Measurements from ENCODE around the gene PCLO.
A peak's percentile ranks its signal among the peaks of the same experiment; 100 is the strongest.

Gene PCLO

GRCh38 chr7:82723411-82723810 lies 439.3 kb downstream of the PCLO start:
- Histone ChIP-seq H3K14ac (ENCODE audit: low read length in 2 of 2) (no peak overlapping the region), H3K4me2 (ENCODE audit: low read length, poor library complexity, severe bottlenecking) (no peak overlapping the region), H3K23ac (ENCODE audit: low read length in 2 of 2) (no peak overlapping the region), H2BK5ac (ENCODE audit: low read depth, low read length, poor library complexity, severe bottlenecking) (no peak overlapping the region), H3K18ac (ENCODE audit: low read depth in 1 of 2, low read length in 2 of 2) (no peak overlapping the region), H2BK120ac (ENCODE audit: low read depth, low read length) (no peak overlapping the region), H3K27me3 (ENCODE audit: control insufficient read depth in 1 of 2, insufficient read depth in 1 of 2, low read length in 2 of 2) (no peaks in the 10 kb centered on the region), H4K8ac (ENCODE audit: low read length) (no peak overlapping the region), H3K4me3 (ENCODE audit: insufficient read depth in 1 of 2, low read depth in 1 of 2, low read length in 2 of 2) (no peak overlapping the region), H2BK15ac (ENCODE audit: low read depth, poor library complexity, severe bottlenecking) (no peak overlapping the region), H2BK12ac (ENCODE audit: low read length in 2 of 2) (no peak overlapping the region), H3K27ac (ENCODE audit: low read length, poor library complexity, severe bottlenecking) (no peak overlapping the region), H3K79me1 (replicated peaks; ENCODE audit: low read length, poor library complexity, severe bottlenecking) (no peaks in the 10 kb centered on the region), H2AK5ac (ENCODE audit: low read length, severe bottlenecking) (no peak overlapping the region), H3K9ac (ENCODE audit: low read length) (peak overlapping the region; percentile 24), H3K4ac (ENCODE audit: low read depth in 1 of 2, low read length in 2 of 2) (no peak overlapping the region), H4K91ac (ENCODE audit: low read length) (no peak overlapping the region), H3K4me1 (ENCODE audit: control insufficient read depth, insufficient read depth, low read depth, low read length) (no peaks in the 10 kb centered on the region), H2AFZ (ENCODE audit: low read depth, low read length) (no peak overlapping the region), H3K36me3 (ENCODE audit: control insufficient read depth in 1 of 2, insufficient read depth in 2 of 2, low read depth in 1 of 2, low read length in 2 of 2) (no peaks in the 10 kb centered on the region), H3K9me3 (ENCODE audit: control insufficient read depth, low read length) (no peaks in the 10 kb centered on the region)
- no peak for DNase-seq
- WGBS, result 100% methylated on average over 1 of the region's 1 CpG

- no peaks in the 10 kb centered on the region for H3K9me3 ChIP-seq (ENCODE audit: control insufficient read depth, low read length)
- no peak overlapping the region for H3K4me3 ChIP-seq (ENCODE audit: insufficient read depth in 1 of 2, low read depth in 1 of 2, low read length in 2 of 2)
- H2AFZ ChIP-seq (ENCODE audit: low read depth, low read length), result no peak overlapping the region
- no peak overlapping the region for H3K4ac ChIP-seq (ENCODE audit: low read depth in 1 of 2, low read length in 2 of 2)
- H3K23ac ChIP-seq (ENCODE audit: low read length in 2 of 2), result no peak overlapping the region
- H3K36me3 ChIP-seq (ENCODE audit: control insufficient read depth in 1 of 2, insufficient read depth in 2 of 2, low read depth in 1 of 2, low read length in 2 of 2), result no peaks in the 10 kb centered on the region
- DNase-seq, result no peak
- no peak overlapping the region for H2AK5ac ChIP-seq (ENCODE audit: low read length, severe bottlenecking)
- no peak overlapping the region for H2BK12ac ChIP-seq (ENCODE audit: low read length in 2 of 2)
- H2BK15ac ChIP-seq (ENCODE audit: low read depth, poor library complexity, severe bottlenecking), result no peak overlapping the region
- peak overlapping the region; percentile 24 for H3K9ac ChIP-seq (ENCODE audit: low read length)
- no peaks in the 10 kb centered on the region for H3K27me3 ChIP-seq (ENCODE audit: control insufficient read depth in 1 of 2, insufficient read depth in 1 of 2, low read length in 2 of 2)
- H3K14ac ChIP-seq (ENCODE audit: low read length in 2 of 2), result no peak overlapping the region
- H3K27ac ChIP-seq (ENCODE audit: low read length, poor library complexity, severe bottlenecking), result no peak overlapping the region
- no peak overlapping the region for H3K4me2 ChIP-seq (ENCODE audit: low read length, poor library complexity, severe bottlenecking)
- peak overlapping the region; percentile 12 for H4K8ac ChIP-seq (ENCODE audit: low read length)
- WGBS, result 64% methylated on average over 3 of the region's 3 CpGs
- no peak overlapping the region for H3K18ac ChIP-seq (ENCODE audit: low read depth in 1 of 2, low read length in 2 of 2)
- no peak overlapping the region for H2BK5ac ChIP-seq (ENCODE audit: low read depth, low read length, poor library complexity, severe bottlenecking)
- no peak overlapping the region for H2BK120ac ChIP-seq (ENCODE audit: low read depth, low read length)
- H3K79me1 ChIP-seq (replicated peaks; ENCODE audit: low read length, poor library complexity, severe bottlenecking), result no peaks in the 10 kb centered on the region
- no peak overlapping the region for H4K91ac ChIP-seq (ENCODE audit: low read length)
- H3K4me1 ChIP-seq (ENCODE audit: control insufficient read depth, insufficient read depth, low read depth, low read length), result no peaks in the 10 kb centered on the region
Measured at GRCh38 chr7:82722946-82723345, 439.7 kb downstream of the PCLO start.

GRCh38 chr7:82715344-82715743 lies 447.3 kb downstream of the PCLO start:
- no peaks in the 10 kb centered on the region for H3K4me1 ChIP-seq (ENCODE audit: control insufficient read depth, insufficient read depth, low read depth, low read length)
- H2AK5ac ChIP-seq (ENCODE audit: low read length, severe bottlenecking), result no peak overlapping the region
- WGBS, result 68% methylated on average over 2 of the region's 2 CpGs
- no peak overlapping the region for H3K23ac ChIP-seq (ENCODE audit: low read length in 2 of 2)
- H2BK5ac ChIP-seq (ENCODE audit: low read depth, low read length, poor library complexity, severe bottlenecking), result no peak overlapping the region
- no peaks in the 10 kb centered on the region for H3K36me3 ChIP-seq (ENCODE audit: control insufficient read depth in 1 of 2, insufficient read depth in 2 of 2, low read depth in 1 of 2, low read length in 2 of 2)
- H3K4me2 ChIP-seq (ENCODE audit: low read length, poor library complexity, severe bottlenecking), result no peak overlapping the region
- no peak overlapping the region for H4K91ac ChIP-seq (ENCODE audit: low read length)
- H3K9ac ChIP-seq (ENCODE audit: low read length), result no peak overlapping the region
- no peak overlapping the region for H2AFZ ChIP-seq (ENCODE audit: low read depth, low read length)
- H3K27ac ChIP-seq (ENCODE audit: low read length, poor library complexity, severe bottlenecking), result no peak overlapping the region
- no peak overlapping the region for H2BK120ac ChIP-seq (ENCODE audit: low read depth, low read length)
- no peaks in the 10 kb centered on the region for H3K9me3 ChIP-seq (ENCODE audit: control insufficient read depth, low read length)
- no peak overlapping the region for H3K4ac ChIP-seq (ENCODE audit: low read depth in 1 of 2, low read length in 2 of 2)
- no peak overlapping the region for H3K4me3 ChIP-seq (ENCODE audit: insufficient read depth in 1 of 2, low read depth in 1 of 2, low read length in 2 of 2)
- no peaks in the 10 kb centered on the region for H3K27me3 ChIP-seq (ENCODE audit: control insufficient read depth in 1 of 2, insufficient read depth in 1 of 2, low read length in 2 of 2)
- no peak overlapping the region for H4K8ac ChIP-seq (ENCODE audit: low read length)
- no peak overlapping the region for H2BK15ac ChIP-seq (ENCODE audit: low read depth, poor library complexity, severe bottlenecking)
- no peak overlapping the region for H3K14ac ChIP-seq (ENCODE audit: low read length in 2 of 2)
- H3K79me1 ChIP-seq (replicated peaks; ENCODE audit: low read length, poor library complexity, severe bottlenecking), result no peaks in the 10 kb centered on the region
- no peak overlapping the region for H2BK12ac ChIP-seq (ENCODE audit: low read length in 2 of 2)
- DNase-seq, result no peak
- no peak overlapping the region for H3K18ac ChIP-seq (ENCODE audit: low read depth in 1 of 2, low read length in 2 of 2)

DNA sequence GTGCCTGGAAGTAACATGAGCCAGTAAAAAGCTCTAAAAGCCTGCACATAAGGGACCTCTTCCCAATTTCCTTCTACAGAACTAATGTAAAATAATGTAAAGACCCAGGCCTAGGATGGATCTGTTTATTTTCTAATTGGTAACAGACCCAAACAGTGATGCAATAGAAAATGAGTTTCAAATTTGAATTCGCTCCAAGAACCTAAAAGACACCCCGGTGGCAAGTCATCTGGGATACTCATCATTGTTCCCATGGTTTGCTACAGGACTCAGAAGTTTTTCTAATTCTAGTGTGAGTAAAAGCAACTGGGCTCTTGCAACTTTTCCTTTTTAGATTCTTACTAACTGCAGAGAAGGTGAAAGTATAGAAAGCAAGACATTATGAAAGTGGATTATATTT lies 447.8 kb downstream of the PCLO start:
- no peak overlapping the region for H3K4me2 ChIP-seq (ENCODE audit: low read length, poor library complexity, severe bottlenecking)
- no peak overlapping the region for H2BK5ac ChIP-seq (ENCODE audit: low read depth, low read length, poor library complexity, severe bottlenecking)
- no peak for DNase-seq
- H3K9me3 ChIP-seq (ENCODE audit: control insufficient read depth, low read length), result no peaks in the 10 kb centered on the region
- no peak overlapping the region for H4K8ac ChIP-seq (ENCODE audit: low read length)
- H4K91ac ChIP-seq (ENCODE audit: low read length), result no peak overlapping the region
- no peaks in the 10 kb centered on the region for H3K27me3 ChIP-seq (ENCODE audit: control insufficient read depth in 1 of 2, insufficient read depth in 1 of 2, low read length in 2 of 2)
- H3K18ac ChIP-seq (ENCODE audit: low read depth in 1 of 2, low read length in 2 of 2), result no peak overlapping the region
- H3K79me1 ChIP-seq (replicated peaks; ENCODE audit: low read length, poor library complexity, severe bottlenecking), result no peaks in the 10 kb centered on the region
- H2AK5ac ChIP-seq (ENCODE audit: low read length, severe bottlenecking), result no peak overlapping the region
- no peak overlapping the region for H3K14ac ChIP-seq (ENCODE audit: low read length in 2 of 2)
- no peak overlapping the region for H3K9ac ChIP-seq (ENCODE audit: low read length)
- H3K4ac ChIP-seq (ENCODE audit: low read depth in 1 of 2, low read length in 2 of 2), result no peak overlapping the region
- H3K4me1 ChIP-seq (ENCODE audit: control insufficient read depth, insufficient read depth, low read depth, low read length), result no peaks in the 10 kb centered on the region
- 93% methylated on average over 2 of the region's 2 CpGs for WGBS
- H3K23ac ChIP-seq (ENCODE audit: low read length in 2 of 2), result no peak overlapping the region
- no peak overlapping the region for H2BK12ac ChIP-seq (ENCODE audit: low read length in 2 of 2)
- no peak overlapping the region for H3K4me3 ChIP-seq (ENCODE audit: insufficient read depth in 1 of 2, low read depth in 1 of 2, low read length in 2 of 2)
- H2BK120ac ChIP-seq (ENCODE audit: low read depth, low read length), result no peak overlapping the region
- H3K27ac ChIP-seq (ENCODE audit: low read length, poor library complexity, severe bottlenecking), result no peak overlapping the region
- no peak overlapping the region for H2BK15ac ChIP-seq (ENCODE audit: low read depth, poor library complexity, severe bottlenecking)
- no peaks in the 10 kb centered on the region for H3K36me3 ChIP-seq (ENCODE audit: control insufficient read depth in 1 of 2, insufficient read depth in 2 of 2, low read depth in 1 of 2, low read length in 2 of 2)
- H2AFZ ChIP-seq (ENCODE audit: low read depth, low read length), result no peak overlapping the region
